GM12878 (cell line): ENCODE results near the gene PHF10.

ENCODE experiments used
- CTCF ChIP-seq, 3 experiments: IDR thresholded peaks in 2 of 3; conservative IDR thresholded peaks in 1 of 3; 2 replicates each; pipeline ENCODE4 v1.5.1; 2011; ENCODE audit warnings: low read depth in 3 of 3, low read length in 3 of 3, mild to moderate bottlenecking in 3 of 3, control low read depth in 2 of 3, moderate library complexity in 2 of 3, inconsistent platforms in 1 of 3, mixed read lengths in 1 of 3; ENCODE audit not compliant: control insufficient read depth in 2 of 3, insufficient read depth in 1 of 3; ENCODE audit errors: extremely low read depth in 1 of 3
- HDAC2 ChIP-seq: fragments of 200-600 bp; sonication (generic); IDR thresholded peaks from 2 replicates; pipeline ENCODE4 v1.6.1; 2017
- HDAC6 ChIP-seq: fragments of 200-600 bp; sonication (generic); IDR thresholded peaks from one replicate; pipeline ENCODE4 v1.8.0; 2017; ENCODE audit warnings: antibody characterized with exemption; ENCODE audit not compliant: unreplicated experiment
- NR2C1 ChIP-seq: fragments of 450-650 bp; IDR thresholded peaks from 2 replicates; pipeline ENCODE4 v1.6.1; 2017; ENCODE audit warnings: antibody characterized with exemption, mild to moderate bottlenecking, moderate library complexity
- POLR2A ChIP-seq: IDR thresholded peaks from 2 replicates; pipeline ENCODE4 v1.6.1; 2011; ENCODE audit warnings: low read depth, mild to moderate bottlenecking, low read length
- POLR2AphosphoS2 ChIP-seq: IDR thresholded peaks from 2 replicates; pipeline ENCODE4 v1.6.1; 2011; ENCODE audit warnings: low read depth, mild to moderate bottlenecking, low read length, improper control_type of control experiment, moderate library complexity
- RFX5 ChIP-seq: IDR thresholded peaks from 2 replicates; pipeline ENCODE4 v1.6.1; 2011; ENCODE audit warnings: low read depth, low read length, improper control_type of control experiment
- TF ChIP-seq, protein P1 (sequence below): IDR thresholded peaks from 2 replicates; pipeline ENCODE4 v1.6.1; 2012; ENCODE audit warnings: improper control_type of control experiment, low read depth, low read length; ENCODE audit not compliant: insufficient replicate concordance

- TF ChIP-seq HDAC6 (no peak), POLR2A (no peak), NR2C1 (no peak), RFX5 (no peak), POLR2AphosphoS2 (no peak), HDAC2 (no peak), CTCF (IDR thresholded peaks at IDR 0.05 in 2 of 3, conservative IDR thresholded peaks at IDR 0.05 in 1 of 3; ENCODE audit: control insufficient read depth in 2 of 3, extremely low read depth in 1 of 3, insufficient read depth in 1 of 3, low read depth in 3 of 3, low read length in 3 of 3) (no peak)
- TF ChIP-seq, protein P1, sequence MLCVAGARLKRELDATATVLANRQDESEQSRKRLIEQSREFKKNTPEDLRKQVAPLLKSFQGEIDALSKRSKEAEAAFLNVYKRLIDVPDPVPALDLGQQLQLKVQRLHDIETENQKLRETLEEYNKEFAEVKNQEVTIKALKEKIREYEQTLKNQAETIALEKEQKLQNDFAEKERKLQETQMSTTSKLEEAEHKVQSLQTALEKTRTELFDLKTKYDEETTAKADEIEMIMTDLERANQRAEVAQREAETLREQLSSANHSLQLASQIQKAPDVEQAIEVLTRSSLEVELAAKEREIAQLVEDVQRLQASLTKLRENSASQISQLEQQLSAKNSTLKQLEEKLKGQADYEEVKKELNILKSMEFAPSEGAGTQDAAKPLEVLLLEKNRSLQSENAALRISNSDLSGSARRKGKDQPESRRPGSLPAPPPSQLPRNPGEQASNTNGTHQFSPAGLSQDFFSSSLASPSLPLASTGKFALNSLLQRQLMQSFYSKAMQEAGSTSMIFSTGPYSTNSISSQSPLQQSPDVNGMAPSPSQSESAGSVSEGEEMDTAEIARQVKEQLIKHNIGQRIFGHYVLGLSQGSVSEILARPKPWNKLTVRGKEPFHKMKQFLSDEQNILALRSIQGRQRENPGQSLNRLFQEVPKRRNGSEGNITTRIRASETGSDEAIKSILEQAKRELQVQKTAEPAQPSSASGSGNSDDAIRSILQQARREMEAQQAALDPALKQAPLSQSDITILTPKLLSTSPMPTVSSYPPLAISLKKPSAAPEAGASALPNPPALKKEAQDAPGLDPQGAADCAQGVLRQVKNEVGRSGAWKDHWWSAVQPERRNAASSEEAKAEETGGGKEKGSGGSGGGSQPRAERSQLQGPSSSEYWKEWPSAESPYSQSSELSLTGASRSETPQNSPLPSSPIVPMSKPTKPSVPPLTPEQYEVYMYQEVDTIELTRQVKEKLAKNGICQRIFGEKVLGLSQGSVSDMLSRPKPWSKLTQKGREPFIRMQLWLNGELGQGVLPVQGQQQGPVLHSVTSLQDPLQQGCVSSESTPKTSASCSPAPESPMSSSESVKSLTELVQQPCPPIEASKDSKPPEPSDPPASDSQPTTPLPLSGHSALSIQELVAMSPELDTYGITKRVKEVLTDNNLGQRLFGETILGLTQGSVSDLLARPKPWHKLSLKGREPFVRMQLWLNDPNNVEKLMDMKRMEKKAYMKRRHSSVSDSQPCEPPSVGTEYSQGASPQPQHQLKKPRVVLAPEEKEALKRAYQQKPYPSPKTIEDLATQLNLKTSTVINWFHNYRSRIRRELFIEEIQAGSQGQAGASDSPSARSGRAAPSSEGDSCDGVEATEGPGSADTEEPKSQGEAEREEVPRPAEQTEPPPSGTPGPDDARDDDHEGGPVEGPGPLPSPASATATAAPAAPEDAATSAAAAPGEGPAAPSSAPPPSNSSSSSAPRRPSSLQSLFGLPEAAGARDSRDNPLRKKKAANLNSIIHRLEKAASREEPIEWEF, result no peak
Measured at GRCh38 chr6:169763308-169763707, 39.0 kb upstream of the PHF10 start.
